ENCODE results near the gene CNPY3.

DNA sequence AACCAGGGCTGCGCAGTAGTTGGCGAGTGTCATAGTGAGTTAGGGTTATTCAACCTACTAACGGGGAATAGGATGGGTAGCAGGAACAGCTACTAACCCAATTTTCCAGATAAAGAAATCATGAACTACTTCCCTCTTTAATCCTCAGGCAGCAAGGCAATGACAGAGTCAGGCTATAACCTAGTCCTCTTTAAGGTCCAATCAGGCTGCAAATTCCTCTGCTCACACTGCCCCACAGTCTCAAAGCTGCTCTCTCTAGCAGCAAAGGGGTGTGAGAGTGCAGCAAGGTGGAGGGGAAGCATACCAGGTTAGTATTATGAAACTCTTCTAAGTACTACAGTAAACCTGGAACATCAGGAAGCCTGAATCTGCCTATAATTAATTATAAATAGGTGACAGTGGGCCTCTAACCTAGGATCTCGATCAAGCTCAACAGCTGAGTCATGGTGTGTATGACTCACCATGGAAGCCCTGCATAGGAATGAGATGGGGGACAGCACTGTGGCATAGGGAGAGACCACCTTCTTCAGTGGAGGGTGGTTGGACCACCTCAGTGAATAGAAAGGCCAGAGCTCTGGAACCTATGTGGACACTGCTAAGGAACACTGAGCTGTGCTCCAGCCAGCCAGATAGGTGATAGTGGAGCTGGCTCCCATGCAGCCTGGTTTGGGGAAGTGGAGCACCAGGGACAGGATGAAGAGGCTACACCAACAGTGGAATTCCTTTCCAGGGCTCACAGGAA lies 41.8 kb downstream of the CNPY3 start:
- TF ChIP-seq POLR2A (IDR thresholded peaks at IDR 0.05; ENCODE audit: low read depth, low read length) (no peak), POLR2AphosphoS5 (IDR thresholded peaks at IDR 0.05; ENCODE audit: low read depth, low read length) (no peak), TAF1 (IDR thresholded peaks at IDR 0.05; ENCODE audit: borderline replicate concordance, low read depth, low read length) (no peak)
